Bone marrow (tissue), 2 donors: ENCODE data around the gene LRCH1.

Source experiments
- DNase-seq, 2 donors: peaks; one replicate each; lab custom pipeline; 2025; lab: John Stamatoyannopoulos, UW

Gene LRCH1

DNA sequence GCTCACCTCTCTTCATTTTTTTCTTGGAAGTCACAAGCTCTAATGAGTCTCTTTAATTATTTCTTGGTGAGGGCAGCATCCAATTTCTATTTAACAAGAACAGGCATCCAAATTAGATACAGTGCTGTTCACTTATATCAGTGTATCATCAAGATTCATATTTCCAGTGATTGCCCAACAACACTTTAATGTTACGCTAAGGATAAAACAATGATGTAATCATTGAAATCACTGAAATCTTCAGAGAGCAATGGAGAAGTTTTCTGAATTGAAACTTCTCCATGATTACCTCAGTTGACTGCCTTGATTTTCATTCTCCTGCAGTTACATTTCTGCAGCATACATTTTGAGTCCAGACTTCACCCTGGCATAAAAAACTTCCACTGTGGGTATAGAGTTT is 17.1 kb upstream of the LRCH1 start:
- DNase-seq, result no peak

DNA sequence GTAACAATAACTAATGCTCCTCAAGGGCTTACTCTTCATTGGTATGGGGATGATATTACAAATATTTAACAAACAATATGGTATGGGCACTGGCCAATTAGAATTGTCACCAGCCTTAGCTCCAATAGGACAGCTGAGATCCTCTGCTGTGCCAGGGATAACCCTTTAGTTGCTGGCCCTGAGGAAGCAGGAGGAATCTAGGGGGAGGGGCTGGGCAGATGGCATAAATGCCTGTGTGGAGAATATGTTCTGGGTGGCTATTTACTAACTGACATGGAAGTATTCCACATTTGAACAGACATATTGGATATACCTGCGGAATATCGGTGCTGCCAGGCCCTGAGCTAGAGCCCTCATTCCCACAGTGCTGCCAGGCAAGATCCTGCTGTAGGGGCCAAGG is 16.6 kb upstream of the LRCH1 start:
- no peak for DNase-seq

DNA sequence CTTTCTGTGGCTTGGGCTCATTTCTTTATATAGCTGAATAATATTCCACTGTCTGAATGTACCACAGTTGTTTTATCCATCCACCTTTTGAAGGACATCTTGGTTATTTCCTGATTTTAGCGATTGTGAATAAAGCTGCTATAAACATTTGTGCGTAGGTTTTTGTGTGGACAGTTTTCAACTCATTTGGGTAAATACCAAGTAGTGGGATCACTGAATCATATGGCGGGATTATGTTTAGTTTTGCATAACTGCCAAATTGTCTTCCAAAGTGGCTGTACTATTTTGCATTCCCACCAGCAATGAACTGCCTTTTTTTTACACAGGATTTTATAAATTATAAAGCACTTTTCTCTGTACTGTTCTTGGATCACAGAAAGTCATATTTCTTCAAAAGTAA is 13.7 kb upstream of the LRCH1 start:
- no peak for DNase-seq

DNA sequence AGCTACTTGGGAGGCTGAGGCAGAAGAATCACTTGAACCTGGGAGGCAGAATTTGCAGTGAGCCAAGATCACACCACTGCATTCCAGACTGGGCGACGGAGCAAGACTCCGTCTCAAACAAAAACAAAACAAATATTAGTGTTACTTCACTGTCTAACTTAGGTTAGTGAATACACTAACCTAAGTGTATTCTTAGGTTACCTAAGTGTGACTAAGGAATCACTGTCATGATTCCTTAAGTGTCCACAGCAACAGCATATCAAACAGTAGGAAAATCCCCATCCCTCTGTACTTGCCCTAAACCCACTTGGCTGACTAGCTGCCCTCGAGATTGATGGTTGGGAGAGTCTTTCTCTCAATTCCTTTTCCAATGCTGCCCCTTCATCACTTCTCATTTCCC is 11.8 kb upstream of the LRCH1 start:
- no peak for DNase-seq

DNA sequence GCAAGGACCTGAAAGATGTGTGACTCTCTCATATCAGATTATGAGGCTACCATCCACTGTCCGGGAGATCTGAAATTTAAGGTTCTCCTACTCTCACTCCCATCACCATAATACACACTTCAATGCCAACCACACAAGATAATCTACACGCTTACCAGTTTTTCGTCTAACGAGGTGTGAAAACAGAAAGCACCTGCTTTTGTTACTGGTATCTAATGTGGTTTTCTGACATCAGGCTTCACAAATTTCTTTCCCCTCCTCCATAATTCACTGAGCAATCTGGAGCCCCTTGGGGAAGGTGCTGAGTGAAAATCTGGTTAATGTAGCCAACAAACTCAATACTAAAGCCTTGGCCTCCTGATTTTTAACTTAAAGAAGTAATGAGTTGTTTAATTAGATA is 10.1 kb upstream of the LRCH1 start:
- no peak for DNase-seq

DNA sequence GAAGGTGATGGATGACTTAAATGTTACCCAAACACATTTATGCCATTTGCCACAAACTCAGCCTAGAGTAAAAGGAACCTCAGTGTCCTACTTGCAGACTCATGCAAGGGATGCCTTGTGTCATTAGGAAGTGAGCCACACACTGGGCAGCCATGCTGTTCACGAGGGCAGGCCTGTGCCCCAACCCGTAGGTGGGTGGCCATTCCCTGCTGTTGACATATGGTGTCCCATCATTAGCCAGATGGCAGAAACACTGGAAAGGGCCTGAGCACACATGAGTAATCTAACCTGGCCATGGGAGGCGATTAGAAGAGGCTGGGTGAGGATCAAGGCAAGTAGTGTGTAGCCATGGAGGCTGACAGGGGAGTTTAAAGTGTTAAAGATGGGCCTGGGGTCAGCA is 9.7 kb upstream of the LRCH1 start:
- DNase-seq, result no peak

DNA sequence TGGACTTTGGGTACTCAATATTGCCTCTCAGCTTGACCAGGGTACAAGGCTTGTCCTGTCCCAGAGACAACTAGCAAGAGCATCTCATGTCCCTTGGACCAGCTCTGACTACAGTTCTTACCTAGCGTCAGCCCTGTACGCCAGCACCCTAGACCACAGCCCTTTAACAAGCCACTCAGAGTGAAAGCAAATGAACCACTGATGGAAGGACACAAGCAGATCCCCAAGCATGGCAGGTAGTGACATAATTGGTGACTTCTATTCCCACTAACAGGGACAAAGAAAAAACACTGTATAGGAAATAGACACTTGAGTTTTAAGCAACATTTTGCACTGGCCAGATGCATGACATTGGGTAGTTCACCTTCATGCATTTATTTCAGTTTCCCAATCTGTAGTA is 8.8 kb upstream of the LRCH1 start:
- no peak for DNase-seq

DNA sequence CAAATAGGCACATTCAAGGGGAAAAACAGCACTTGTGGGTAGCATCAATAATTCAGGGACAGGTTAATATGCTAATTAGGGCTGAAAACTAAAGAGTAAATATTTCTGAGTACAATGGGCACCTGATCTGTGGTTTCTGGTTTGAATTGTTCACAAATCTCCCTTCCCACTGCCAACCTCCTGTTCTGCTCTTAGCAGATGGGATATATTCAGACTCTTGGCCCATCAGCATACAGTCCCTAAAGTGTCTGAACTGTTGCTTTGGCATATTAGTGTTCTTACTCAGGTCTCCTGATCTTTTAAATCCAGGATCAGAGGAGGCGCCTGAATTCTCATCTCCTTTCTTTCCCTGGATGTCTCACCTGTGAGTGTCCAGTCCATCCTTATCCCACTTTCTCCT is 8.2 kb upstream of the LRCH1 start:
- DNase-seq, result no peak

DNA sequence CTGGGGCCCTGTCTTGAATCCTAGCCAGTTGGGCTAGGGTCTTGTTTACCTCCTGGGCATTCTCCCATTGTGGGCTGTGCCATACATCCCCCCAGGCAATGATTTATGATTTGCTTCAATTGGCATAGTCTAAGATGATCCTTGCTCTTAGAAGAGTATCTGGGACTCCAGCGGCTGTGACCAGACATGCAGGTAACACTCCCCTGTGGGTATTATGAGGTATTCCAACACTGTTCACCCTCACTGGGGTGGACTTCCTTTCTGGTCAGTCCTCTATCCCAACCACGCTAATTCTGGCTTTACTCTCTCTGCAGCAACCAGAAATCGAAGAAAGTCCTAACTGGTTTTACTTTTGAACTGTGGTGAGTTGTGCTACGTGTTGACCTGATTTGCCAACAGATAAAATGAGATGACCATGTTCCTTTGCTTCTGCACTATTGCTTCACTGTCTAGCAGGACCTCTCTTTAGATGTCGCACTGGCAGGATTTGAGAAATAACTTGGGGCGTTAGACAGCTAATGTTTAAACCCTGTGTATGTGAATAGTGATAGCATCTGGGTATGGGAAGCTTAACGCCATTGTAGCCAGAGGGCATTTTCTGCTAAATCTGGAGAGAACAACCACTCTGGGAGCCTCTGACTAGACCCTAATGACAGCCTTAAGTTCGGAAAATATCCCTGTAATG is 6.7 kb upstream of the LRCH1 start:
- no peak for DNase-seq

DNA sequence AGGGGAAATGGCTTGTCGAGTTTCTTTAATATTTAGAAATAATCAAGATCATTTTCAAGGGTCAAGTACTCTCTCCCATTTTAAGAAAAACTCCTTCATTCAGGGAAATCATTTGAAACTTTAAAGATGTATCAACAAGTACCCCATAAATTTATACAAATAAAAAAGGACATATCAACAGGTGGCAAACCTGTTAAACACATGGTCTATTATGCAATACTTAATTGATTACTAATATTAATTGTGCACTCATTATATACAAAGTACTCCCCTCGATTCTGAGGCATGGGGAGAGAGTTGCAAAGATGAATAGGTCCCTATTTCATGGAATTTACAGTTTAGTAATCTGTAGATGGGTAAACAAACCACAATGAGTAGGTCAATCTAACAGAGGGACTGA is 2.1 kb upstream of the LRCH1 start:
- DNase-seq, result no peak

DNA sequence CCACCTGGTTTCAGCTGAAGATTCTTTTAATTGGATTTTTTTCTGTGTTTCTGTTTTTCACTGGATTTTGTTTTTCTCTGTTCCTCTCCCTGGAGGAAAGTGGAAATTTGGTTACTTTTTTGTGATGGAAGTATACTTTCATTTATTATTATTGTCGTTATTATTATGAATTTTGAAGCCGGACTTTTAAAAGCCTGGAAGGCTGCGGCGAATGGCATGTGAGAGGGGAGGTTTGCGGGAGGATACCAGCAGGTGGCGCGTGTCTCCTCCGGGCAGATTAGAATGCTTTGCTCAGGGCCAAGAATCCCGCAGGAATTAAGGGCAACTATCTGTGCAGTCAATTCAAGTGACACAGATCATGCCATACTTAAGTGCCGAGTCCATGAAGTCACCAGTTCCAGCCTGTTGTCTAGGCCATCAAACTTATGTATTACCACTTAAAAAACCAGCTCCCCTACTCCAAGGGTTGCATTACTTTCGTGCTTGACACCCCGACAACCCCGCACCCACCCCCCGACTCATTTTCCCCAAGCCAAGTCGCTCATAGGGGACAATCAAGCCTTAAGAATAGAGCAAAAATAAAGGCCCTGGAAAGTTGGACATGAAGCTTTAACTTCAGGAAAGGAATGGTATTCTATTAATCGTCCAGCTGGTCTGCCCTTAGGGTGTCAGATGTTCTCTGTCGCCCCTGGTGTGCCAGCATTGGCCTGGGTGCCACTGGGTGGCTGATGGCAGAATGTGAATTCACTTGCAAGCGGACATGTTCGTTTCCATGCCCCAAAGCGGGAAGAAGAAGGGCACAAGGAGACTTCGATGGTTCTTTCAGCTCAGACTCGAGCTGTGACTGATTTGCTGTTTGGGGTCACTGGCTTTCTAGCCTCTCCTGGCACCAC is 1.3 kb upstream of the LRCH1 start:
- DNase-seq, result peak in 1 of 2 donors; percentile 30

DNA sequence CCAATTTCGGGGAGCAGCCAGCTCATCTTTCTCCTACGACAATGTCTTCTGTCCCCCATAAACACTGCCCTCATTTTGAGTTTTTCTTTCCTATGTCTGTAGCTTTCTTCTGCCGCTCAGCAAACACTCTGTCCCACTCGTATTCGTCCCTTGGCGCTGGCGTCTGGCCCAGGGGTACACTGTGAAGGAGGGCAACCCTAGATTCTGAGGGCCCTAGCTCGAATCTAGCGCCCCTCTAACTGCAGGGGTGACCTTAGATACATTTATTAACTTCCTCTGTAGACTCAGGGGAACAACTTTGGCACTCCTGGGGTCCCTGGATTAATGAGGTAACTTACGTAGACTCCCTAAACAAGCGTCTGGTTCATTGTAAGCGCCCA is 677 bp upstream of the LRCH1 start:
- no peak for DNase-seq

DNA sequence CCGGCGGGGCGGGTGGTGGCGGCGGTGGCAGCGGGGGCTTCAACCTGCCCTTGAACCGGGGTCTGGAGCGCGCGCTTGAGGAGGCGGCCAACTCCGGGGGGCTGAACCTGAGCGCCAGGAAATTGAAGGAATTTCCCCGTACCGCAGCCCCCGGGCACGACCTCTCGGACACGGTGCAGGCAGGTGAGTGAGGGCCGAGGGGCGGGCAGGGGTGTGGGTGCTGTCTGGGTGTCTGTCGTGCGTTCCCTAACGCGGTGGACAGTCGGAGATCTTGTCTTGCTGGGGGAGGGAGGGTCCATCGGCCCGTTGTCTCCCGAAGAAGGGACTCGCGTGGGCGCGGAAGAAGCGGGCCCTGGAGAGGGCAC is 533 bp downstream of the LRCH1 start:
- DNase-seq, result peak in 1 of 2 donors; percentile 40

DNA sequence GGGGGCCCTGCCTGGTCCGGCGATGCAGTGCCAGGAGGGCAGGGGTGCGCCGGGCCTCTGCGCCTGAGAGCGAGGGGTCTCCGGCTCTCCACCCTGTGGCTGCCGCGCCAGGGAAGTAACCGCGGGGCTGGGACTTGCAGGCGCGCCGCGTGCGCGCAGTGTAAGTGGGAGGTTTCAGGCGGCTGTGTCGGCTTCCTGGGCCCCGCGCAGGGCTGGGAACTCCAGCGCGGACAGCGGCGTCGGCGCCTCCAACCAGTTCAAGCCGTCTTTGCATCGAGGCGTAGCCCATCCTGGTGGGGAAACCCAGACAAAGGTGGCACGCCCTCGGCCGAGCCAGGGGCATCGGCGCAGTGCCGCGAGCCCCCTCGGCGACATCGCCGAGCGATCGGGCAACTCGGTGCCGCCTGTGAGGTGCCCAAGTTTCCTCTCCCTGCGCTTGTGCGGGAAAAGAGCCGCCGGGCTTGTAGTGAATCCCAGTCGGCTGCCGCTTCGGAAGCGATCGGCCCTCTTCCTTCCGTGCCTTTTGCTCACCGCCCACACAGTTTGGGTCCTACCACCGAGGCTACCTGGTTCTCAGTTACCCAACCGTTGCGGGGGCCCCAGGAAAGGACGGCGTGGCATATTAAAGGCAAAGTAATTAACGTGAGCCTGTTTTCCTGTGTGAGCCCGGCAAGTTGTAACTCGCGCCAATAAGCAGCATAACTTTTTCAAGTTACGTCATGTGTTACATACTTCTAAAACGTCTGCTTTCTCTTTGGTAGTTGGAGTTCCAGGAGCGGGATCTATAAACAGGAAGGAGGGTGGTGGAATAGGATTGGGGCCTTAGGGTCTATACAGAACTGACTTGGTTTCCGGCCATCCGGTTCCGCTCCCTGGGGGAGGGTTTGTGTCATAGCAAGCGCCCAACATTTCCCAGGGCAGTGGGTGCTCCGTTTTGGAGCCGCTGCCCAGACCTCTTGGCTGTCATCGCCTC is 1.2 kb downstream of the LRCH1 start:
- DNase-seq, result peak; percentile 46 to 82

DNA sequence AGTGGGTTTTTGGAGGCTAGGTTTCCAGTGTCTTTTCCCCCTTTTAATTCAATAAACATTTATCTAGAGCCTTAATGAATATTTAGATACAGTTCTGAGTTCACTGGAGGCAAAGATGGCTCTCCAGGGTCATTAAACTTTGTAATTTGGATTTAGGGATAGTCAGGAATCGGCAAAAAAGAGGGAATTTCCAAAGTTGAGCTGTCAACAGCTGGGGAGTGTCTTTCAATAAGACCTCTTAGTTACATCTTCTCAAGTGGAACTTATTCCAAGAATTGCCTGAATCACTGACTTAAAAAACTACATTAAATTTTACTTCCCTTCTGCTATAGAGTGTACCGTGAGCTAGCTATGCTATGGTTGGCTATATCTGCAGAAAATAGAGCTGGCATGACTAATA is 2.0 kb downstream of the LRCH1 start:
- peak in 1 of 2 donors; percentile 19 for DNase-seq

DNA sequence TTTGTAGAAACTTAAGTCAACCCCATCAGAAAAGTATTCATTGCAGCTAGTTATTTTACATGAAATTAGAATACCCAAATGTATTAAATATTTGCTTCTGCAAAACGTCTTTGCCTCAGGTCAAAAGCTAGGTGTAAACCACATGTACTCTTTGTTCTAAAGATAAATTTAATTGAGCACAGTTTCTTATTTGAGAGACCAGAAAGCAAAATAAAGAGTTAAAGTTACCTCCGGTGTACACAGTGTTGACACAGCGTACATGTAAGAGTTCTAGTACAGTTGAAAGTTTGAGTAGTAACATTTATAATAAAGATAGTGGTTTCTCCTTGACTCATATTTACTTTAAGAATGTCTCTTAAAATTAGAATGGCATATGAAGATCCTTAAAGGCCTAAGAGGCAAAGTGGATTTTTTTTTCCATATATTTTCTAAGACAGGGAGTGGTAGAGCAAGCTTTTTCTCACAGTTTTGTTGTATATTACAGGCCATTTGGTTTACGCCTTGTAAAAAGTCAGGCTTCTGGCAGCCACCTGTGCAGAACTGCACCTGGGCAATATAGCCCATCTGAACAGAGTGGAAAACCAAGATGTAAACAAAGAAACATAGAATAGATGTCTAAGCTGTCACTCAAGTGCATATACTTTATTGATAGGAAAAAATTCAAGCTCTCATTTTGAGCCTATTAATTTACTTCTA is 2.9 kb downstream of the LRCH1 start:
- DNase-seq, result no peak

DNA sequence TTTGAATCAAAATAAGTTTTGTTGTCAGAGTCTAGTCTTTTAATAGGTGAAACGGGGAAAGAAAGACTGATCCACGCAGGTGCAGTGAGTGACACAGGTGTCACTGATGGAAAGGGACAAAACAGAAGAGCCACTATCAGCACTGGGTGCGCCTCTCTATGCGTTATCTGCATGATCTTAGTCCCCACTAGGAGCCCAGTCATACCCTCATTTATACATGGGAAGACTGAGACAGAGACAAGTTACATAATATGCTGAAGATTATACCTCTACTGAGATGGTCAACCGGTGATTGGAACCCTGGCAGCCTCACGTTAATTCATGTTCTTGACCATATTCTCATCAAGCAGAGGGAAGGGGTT is 3.4 kb downstream of the LRCH1 start:
- DNase-seq, result no peak

DNA sequence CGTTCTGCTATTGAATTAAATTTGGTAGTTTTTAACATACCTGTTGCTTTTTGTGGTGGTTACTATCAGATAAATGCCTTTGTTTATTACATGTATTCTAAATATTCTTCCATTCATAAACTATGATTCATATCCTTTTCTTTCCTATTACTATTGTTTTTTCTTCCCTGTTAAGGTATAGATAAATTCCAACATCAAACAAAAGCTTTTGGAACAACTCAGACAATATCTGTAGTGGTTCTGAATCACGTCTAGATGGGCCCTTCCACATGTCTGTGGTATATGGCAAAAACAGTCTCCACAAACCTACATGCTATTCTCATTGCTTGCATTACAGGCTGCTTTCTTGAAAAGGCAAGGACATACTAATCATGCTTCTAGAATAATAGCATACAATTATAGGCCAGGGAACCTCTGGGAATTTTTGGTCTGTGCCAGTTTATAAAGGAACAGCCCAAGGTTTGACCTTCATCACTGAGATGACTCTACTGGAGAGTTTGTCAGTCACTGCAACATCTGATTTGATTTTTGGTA is 6.4 kb downstream of the LRCH1 start:
- DNase-seq, result no peak

DNA sequence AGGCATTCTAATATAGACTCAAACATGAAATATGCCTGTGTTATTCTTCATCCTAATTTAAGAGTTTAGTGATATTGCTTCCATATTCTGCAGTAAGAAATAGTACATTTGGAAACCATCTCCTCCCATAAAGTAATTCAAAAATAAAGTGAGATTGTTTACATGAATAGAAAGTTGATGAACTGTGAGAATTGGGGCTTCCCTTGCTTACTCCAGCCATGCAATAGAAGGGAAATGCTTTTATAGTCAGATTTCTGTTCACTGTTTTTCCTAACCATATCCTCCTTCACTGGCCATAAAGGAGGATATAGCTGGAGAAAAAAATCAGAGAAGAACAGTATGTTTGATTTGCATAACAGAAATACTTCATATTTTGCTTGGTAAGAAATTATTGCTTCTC is 7.8 kb downstream of the LRCH1 start:
- DNase-seq, result no peak

DNA sequence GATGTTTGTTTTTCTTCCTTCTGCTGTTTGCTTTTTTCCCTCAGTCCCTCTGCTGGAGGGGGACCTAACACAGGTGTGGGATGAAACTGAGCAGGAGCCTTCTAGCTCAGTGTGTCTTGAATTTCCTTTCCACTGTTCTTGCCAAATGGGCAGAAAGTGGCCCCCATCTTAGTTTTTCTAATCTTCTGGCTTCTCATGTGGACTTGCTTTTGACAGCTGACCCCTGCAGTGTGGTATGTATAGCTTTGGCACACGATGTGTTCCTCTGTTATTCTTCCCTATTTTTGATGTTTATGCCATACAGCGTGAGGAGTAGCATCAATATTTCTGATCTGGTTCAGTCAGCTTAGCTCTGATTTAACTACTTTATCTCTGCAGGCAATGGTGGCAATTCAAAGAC is 8.3 kb downstream of the LRCH1 start:
- DNase-seq, result no peak

DNA sequence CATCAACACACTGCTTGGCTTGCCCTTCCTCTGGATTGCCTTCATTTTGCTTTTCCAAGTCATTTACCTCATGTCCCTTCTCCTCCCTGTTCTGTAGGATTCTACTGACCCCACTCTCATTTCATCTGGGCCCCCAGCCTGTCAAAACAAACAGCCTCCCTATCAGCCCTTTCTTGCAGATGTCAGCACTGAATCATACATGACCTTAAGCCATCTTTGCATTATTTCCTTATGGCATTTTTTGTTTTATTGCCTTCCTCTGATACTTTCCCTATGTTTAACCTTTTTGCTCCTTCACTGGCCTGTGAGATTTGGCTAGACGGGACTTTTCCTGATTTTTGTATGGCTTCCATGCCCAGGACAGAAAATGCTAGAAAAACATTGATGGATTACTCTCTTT is 8.7 kb downstream of the LRCH1 start:
- DNase-seq, result no peak

DNA sequence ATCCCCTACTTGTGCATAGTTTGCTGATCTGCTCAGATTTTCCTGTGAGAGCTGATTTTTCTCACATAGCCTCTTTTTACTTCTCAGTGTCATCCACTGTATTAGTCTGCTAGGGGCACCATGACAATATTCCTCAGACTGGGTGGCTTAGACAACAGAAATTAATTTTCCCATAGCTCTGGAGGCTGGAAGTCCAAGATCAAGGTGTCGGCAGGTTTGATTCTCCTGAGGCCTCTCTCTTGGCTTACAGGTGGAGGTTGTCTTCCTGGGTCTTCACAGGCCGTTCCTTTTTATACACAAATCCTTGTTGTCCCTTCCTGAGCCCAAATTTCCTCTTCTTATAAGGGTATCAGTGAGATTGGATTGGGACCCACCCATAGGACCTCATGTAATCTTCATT is 9.2 kb downstream of the LRCH1 start:
- no peak for DNase-seq
